Erythroblast (primary cell): ENCODE results near the gene CUX1.

Experiments used
- GATA1 ChIP-seq: IDR thresholded peaks from 2 replicates; pipeline ENCODE4 v1.6.1; 2011; ENCODE audit warnings: low read depth, mild to moderate bottlenecking, control low read depth, low read length, moderate library complexity
- POLR2A ChIP-seq: IDR thresholded peaks from 2 replicates; pipeline ENCODE4 v1.6.1; 2011; ENCODE audit warnings: mild to moderate bottlenecking, low read length

DNA sequence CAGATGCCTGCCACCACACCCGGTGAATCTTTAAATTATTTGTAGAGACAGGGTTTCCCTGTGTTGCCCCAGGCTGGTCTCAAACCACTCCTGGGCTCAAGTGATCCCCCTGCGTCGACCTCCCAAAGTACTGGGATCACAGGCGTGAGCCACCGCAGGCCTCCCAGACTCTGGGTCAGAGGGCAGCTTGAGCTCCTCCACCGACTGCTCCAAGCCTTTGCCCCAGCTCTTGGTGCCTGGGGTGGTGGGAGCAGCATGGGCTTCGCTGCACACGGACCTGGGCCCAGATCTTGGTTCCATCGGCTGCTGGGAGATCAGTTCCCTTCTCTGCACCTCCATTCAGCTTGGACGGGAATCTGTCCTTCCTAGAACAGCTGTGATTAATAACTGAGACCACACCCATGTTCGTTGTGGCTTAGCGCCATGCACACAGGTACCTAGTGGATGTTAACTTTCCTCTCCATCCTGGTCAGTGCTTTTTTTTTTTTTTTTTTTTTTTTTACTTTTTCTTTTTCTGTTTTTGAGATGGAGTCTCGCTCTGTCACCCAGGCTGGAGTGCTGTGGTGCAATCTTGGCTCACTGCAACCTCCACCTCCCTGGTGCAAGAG, 125.3 kb downstream of the CUX1 start:
- TF ChIP-seq POLR2A (no peak), GATA1 (no peak)
